ENCODE results near the gene VPS26B.
"Not testable (repeated sequence)": the region's sequence is repeated elsewhere in the genome, so short reads cannot be mapped to it uniquely, and the experiment has no call there.

The VPS26B gene

GRCh38 chr11:134276396-134277182 lies 52.1 kb downstream of the VPS26B start:
- H3K4me3 ChIP-seq (ENCODE audit: low read depth, low read length), result no peak overlapping the region
- no peak for TF ChIP-seq MAX (IDR thresholded peaks at IDR 0.05; ENCODE audit: low read depth, low read length)
- DNase-seq (ENCODE audit: low read depth), result no peak

- TF ChIP-seq MAX (IDR thresholded peaks at IDR 0.05; ENCODE audit: low read depth, low read length) (no peak), MYC (IDR thresholded peaks at IDR 0.05; ENCODE audit: low read depth, low read length) (no peak), CTCF (IDR thresholded peaks at IDR 0.05; ENCODE audit: low read depth, low read length) (no peak), POLR2A (IDR thresholded peaks at IDR 0.05; ENCODE audit: extremely low read depth, insufficient read length) (no peak)
- DNase-seq (ENCODE audit: low read depth), result no peak
- H3K4me3 ChIP-seq (ENCODE audit: low read depth, low read length), result no peak overlapping the region
Observed at GRCh38 chr11:134277183-134278001, 52.9 kb downstream of the VPS26B start.

- no peak for TF ChIP-seq MAX (IDR thresholded peaks at IDR 0.05; ENCODE audit: low read depth, low read length)
- TF ChIP-seq MYC (IDR thresholded peaks at IDR 0.05; ENCODE audit: low read depth, low read length), result no peak
- no peak for TF ChIP-seq CTCF (IDR thresholded peaks at IDR 0.05; ENCODE audit: low read depth, low read length)
- TF ChIP-seq POLR2A (IDR thresholded peaks at IDR 0.05; ENCODE audit: extremely low read depth, insufficient read length), result no peak
- no peak for DNase-seq (ENCODE audit: low read depth)
- no peak overlapping the region for H3K4me3 ChIP-seq (ENCODE audit: low read depth, low read length)
Observed at GRCh38 chr11:134278356-134278755, 53.9 kb downstream of the VPS26B start.

- not testable (repeated sequence) for H3K4me3 ChIP-seq (ENCODE audit: low read depth, low read length); DNase-seq (ENCODE audit: low read depth)
Observed at GRCh38 chr11:134281635-134282034, 57.2 kb downstream of the VPS26B start.

- TF ChIP-seq MYC (IDR thresholded peaks at IDR 0.05; ENCODE audit: low read depth, low read length) (no peak), POLR2A (IDR thresholded peaks at IDR 0.05; ENCODE audit: extremely low read depth, insufficient read length) (no peak), MAX (IDR thresholded peaks at IDR 0.05; ENCODE audit: low read depth, low read length) (no peak), CTCF (IDR thresholded peaks at IDR 0.05; ENCODE audit: low read depth, low read length) (no peak)
- no peak for DNase-seq (ENCODE audit: low read depth)
- no peak overlapping the region for H3K4me3 ChIP-seq (ENCODE audit: low read depth, low read length)
Observed at GRCh38 chr11:134282121-134283045, 57.9 kb downstream of the VPS26B start.

- TF ChIP-seq MAX (IDR thresholded peaks at IDR 0.05; ENCODE audit: low read depth, low read length) (no peak), CTCF (IDR thresholded peaks at IDR 0.05; ENCODE audit: low read depth, low read length) (no peak), POLR2A (IDR thresholded peaks at IDR 0.05; ENCODE audit: extremely low read depth, insufficient read length) (no peak), MYC (IDR thresholded peaks at IDR 0.05; ENCODE audit: low read depth, low read length) (no peak)
- no peak overlapping the region for H3K4me3 ChIP-seq (ENCODE audit: low read depth, low read length)
- DNase-seq (ENCODE audit: low read depth), result no peak
Observed at GRCh38 chr11:134283461-134284230, 59.2 kb downstream of the VPS26B start.

- not testable (repeated sequence) for DNase-seq (ENCODE audit: low read depth); H3K4me3 ChIP-seq (ENCODE audit: low read depth, low read length)
Observed at GRCh38 chr11:134284349-134284748, 59.9 kb downstream of the VPS26B start.

All from NB4 (cell line).